Activated T-helper 1 cell treated with anti-CD3 and anti-CD28 coated beads, Interleukin-12 subunit alpha, Interleukin-12 subunit beta, Interleukin-2, Interleukin-4 antibody, amounts not matched to agents 30 ng/mL and 10 ng/mL and 1 ng/mL, durations not matched to agents 14 hours and 24 hours and 36 hours (primary cell): Measurements from ENCODE around the gene MAVS. TPM values are rescaled to one million over a fixed set of nuclear protein-coding genes. Genes with fewer than 3 reads are reported as not detected.
"Not testable (repeated sequence)": the region's sequence is repeated elsewhere in the genome, so short reads cannot be mapped to it uniquely, and the experiment has no call there.

Experiments
- DNase-seq: peaks from one replicate; pipeline ENCODE4 v3.0.0; 2021; ENCODE audit warnings: low spot score
- H3K27ac Mint-ChIP-seq: one replicate; pipeline ENCODE4 v1.8.0; 2021; ENCODE audit warnings: mild to moderate bottlenecking, mixed read lengths
- H3K27me3 Mint-ChIP-seq: one replicate; pipeline ENCODE4 v1.8.0; 2022; ENCODE audit warnings: mild to moderate bottlenecking, moderate library complexity, mixed read lengths; ENCODE audit not compliant: insufficient read depth
- H3K36me3 Mint-ChIP-seq: one replicate; pipeline ENCODE4 v1.8.0; 2021; ENCODE audit warnings: low read depth, mixed read lengths
- H3K4me1 Mint-ChIP-seq: one replicate; pipeline ENCODE4 v1.8.0; 2021; ENCODE audit warnings: low read depth, mixed read lengths
- H3K4me3 Mint-ChIP-seq: one replicate; pipeline ENCODE4 v1.8.0; 2021; ENCODE audit warnings: mild to moderate bottlenecking, moderate library complexity, mixed read lengths
- H3K9me3 Mint-ChIP-seq: one replicate; pipeline ENCODE4 v1.8.0; 2021; ENCODE audit warnings: mixed read lengths
- intact Hi-C: fragments of 100-400 bp; cut with micrococcal nuclease; formaldehyde crosslinking; loops from one replicate; pipeline ENCODE4 v1.15.1; 2024
- total RNA-seq: library from RNA; stranded (reverse); gene quantifications from 2 replicates; pipeline ENCODE4 v1.2.3, GENCODE V29; 2022

Gene MAVS
- total RNA-seq, 1 donor from 2014 or later = 40.8 TPM

DNA sequence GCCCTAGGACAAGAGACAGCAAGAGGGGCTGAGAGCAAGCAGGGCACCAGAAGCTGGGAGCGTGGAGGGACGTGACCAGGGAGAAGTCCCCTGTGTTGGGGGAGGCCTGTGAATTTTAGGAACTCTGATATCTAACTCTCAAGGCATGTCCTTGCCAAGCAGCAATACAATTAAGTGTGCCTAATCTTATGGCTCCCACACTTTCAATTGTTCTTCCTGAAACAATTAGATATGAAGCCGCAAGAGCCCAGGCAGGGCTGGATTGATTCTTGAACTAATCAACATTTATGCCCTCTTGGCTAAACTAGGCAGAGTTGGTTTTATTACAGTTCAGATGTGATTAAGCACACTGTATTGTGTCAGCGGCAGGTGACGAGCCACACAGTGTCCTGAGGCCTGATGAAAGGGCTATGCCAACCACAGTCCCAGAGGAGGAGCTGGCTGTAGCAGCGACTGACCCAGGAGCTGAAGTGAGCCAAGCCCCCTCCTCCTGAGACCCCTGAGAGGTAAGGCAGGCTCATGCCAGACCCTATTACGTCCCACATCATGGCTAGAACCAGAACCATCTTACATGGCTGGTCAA is 4.2 kb upstream of the MAVS start:
- intact Hi-C loops = no loop called here
- Mint-ChIP-seq H3K4me1 (peaks cover 12% of the 10 kb centered on the region), H3K27me3 (peaks cover 1% of the 10 kb centered on the region), H3K4me3 (no peak overlapping the region), H3K36me3 (peaks cover 2% of the 10 kb centered on the region), H3K9me3 (no peaks in the 10 kb centered on the region), H3K27ac (no peak overlapping the region)
- no peak for DNase-seq

DNA sequence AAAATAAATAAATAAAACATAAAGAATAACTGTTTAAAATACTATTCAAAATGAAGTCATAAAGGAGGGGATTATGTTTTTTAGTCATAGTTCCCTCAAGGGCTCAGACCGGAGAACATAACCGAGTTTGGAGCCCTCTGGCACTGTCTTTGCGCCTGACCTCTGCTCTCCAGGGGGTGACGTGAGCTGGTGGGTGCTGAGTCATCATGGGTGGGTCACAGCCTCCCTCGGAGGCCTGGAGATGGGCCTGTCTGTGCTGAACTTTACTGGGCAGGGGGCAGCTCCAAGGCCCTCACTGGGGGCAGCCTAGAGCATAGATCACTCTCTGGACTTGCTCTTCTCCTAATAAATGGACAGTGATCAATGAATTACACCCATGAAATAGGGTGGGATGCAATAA is 3.1 kb upstream of the MAVS start:
- no peaks in the 10 kb centered on the region for H3K9me3 Mint-ChIP-seq
- peaks cover 19% of the 10 kb centered on the region for H3K4me1 Mint-ChIP-seq
- no peak for DNase-seq
- H3K27ac Mint-ChIP-seq = no peak overlapping the region
- H3K4me3 Mint-ChIP-seq = no peak overlapping the region
- H3K36me3 Mint-ChIP-seq = peaks cover 4% of the 10 kb centered on the region
- intact Hi-C loops = no loop called here
- peaks cover 1% of the 10 kb centered on the region for H3K27me3 Mint-ChIP-seq

DNA sequence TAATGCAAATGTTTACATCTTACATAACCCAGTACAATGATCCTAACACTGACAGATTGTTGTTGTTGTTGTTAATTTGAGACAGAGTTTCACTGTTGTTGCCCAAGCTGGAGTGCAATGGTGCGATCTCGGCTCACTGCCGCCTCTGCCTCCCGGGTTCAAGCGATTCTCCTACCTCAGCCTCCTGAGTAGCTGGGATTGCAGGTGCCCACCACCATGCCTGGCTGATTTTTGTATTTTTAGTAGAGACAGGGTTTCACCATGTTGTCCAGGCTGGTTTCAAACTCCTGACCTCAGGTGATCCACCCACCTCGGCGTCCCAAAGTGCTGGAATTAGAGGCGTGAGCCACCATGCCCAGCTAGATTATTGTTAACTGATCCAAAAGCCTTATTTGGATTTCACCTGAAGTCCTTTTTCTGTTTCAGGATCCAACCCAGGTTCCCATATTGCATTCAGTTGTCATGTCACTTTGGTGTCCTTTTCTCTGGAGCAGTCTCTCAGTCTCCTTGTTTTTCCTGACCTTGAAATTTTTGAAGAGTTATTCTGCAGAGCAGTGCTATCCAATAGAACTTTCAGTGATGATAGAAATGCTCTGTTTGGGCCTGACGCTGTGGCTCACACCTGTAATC is 2.5 kb upstream of the MAVS start:
- H3K4me1 Mint-ChIP-seq = peaks cover 20% of the 10 kb centered on the region
- H3K9me3 Mint-ChIP-seq, DNase-seq, H3K27me3 Mint-ChIP-seq, intact Hi-C loops, H3K27ac Mint-ChIP-seq, H3K4me3 Mint-ChIP-seq: not testable (repeated sequence)
- H3K36me3 Mint-ChIP-seq = peaks cover 10% of the 10 kb centered on the region

DNA sequence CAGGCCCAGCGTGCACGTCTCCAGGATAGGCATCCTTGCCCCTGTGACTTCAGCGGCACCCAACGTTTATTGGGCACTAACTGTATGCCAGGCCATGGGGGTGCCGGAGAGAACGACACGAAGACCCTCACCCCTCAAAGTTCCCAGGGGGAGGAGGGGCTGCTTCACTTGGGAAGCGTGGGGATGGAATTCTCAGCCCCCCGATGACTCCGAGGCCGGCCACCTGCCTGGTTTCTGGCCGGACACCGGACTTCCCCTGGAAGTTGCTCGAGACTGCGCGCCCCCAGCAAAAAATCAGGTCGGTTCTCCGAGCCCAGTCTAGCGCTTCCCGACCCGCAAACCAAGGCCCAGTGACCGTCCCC is 275 bp upstream of the MAVS start:
- H3K36me3 Mint-ChIP-seq = peaks cover 10% of the 10 kb centered on the region
- no peaks in the 10 kb centered on the region for H3K9me3 Mint-ChIP-seq
- intact Hi-C loops = loop anchor here (1.0 to 2.0 kb wide), 5 partner anchors 26 to 168 kb away; partner anchors contain the start of genes AP5S1, CENPB and PANK2
- H3K4me3 Mint-ChIP-seq = peak overlapping the region; percentile 90
- no peaks in the 10 kb centered on the region for H3K27me3 Mint-ChIP-seq
- DNase-seq = no peak
- peak overlapping the region; percentile 81 for H3K27ac Mint-ChIP-seq
- peaks cover 22% of the 10 kb centered on the region for H3K4me1 Mint-ChIP-seq

DNA sequence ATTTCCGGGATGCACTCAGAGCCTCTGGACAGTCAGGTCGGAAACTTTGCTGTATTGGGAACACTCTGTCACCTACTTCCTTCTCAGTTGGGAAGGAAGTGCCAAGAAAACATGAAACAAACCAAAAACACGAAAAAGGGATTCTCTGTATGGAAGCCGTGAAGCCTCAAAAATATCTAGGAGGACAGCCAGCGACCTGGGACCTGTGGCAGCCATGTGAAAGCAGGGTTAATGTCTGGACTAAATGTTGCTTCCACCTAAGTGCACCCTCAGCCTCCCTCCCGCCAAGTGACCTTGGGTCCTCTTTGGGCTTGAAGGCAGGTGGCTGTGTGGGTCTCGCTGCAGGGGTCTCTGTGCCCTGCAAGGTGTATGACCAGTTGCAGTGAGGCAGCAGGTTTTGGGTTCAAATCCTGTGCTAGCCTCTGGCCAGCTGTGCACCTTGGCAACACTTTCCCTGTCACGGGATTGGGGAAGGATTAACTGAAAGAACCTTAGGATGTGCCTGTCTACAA is 851 bp downstream of the MAVS start:
- no peak for DNase-seq
- Mint-ChIP-seq H3K36me3 (peaks cover 10% of the 10 kb centered on the region), H3K27ac (peak overlapping the region; percentile 81), H3K4me3 (peak overlapping the region; percentile 90), H3K27me3 (no peaks in the 10 kb centered on the region), H3K4me1 (peaks cover 22% of the 10 kb centered on the region), H3K9me3 (no peaks in the 10 kb centered on the region)
- intact Hi-C loops = loop anchor here (1.0 to 2.0 kb wide), 2 partner anchors 51 to 61 kb away; partner anchors contain the start of genes CDC25B and CENPB

DNA sequence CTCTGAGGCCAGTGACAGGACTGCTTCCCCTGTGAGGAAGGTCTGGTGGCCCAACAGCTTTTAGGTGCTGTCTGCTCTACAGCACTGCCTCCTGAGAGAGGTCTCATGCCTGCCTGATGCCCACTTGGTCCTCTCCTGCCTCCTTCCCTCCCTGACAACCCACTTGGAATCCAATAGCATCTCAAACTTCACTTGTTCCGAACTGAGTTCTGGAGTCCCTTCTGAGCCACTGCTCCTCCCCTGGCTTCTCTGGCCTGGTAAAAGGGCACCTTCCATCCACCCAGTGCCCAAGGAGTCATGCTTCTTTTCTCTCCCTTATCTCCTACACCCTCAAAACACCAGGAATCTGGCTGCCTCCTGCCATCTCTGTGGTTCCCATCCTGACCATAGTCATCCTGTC is 1.9 kb downstream of the MAVS start:
- H3K4me1 Mint-ChIP-seq = peaks cover 22% of the 10 kb centered on the region
- peak overlapping the region; percentile 76 for H3K27ac Mint-ChIP-seq
- no peaks in the 10 kb centered on the region for H3K9me3 Mint-ChIP-seq
- H3K27me3 Mint-ChIP-seq = no peaks in the 10 kb centered on the region
- H3K36me3 Mint-ChIP-seq = peaks cover 10% of the 10 kb centered on the region
- intact Hi-C loops = no loop called here
- H3K4me3 Mint-ChIP-seq = peak overlapping the region; percentile 90
- DNase-seq = no peak

DNA sequence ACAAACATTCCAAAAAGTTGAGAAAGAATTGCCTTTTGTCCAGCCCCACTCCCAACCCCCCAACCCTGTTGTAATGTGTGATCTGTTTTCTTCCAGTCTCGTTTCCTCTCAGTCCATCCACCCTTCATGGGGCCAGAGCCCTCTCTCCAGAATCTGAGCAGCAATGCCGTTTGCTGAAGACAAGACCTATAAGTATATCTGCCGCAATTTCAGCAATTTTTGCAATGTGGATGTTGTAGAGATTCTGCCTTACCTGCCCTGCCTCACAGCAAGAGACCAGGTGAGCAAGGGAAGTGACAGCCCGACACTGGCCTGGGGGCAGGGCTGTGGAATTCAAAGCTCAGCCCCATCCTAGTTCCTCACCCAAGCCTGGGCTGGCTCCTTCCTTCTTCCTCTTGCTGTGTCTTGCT is 7.8 kb downstream of the MAVS start:
- Mint-ChIP-seq H3K9me3 (no peaks in the 10 kb centered on the region), H3K27ac (peak overlapping the region; percentile 18), H3K36me3 (peaks cover 20% of the 10 kb centered on the region), H3K27me3 (no peaks in the 10 kb centered on the region), H3K4me1 (peaks cover 12% of the 10 kb centered on the region), H3K4me3 (no peak overlapping the region)
- no peak for DNase-seq
- intact Hi-C loops = no loop called here

DNA sequence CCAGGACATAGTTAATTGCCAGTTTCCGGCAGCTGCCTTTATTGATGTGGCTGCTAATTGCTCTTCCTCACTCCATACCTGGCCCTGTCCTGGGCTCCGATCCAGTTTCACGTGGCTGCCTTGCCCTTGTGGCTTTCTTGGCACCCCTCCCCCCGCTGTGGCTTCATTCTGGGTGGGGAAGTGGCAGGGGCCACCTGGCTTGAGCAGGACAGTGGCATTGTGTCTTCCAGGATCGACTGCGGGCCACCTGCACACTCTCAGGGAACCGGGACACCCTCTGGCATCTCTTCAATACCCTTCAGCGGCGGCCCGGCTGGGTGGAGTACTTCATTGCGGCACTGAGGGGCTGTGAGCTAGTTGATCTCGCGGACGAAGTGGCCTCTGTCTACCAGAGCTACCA is 10.8 kb downstream of the MAVS start:
- Mint-ChIP-seq H3K36me3 (peaks cover 33% of the 10 kb centered on the region), H3K4me1 (peaks cover 10% of the 10 kb centered on the region), H3K9me3 (peaks cover 4% of the 10 kb centered on the region), H3K4me3 (no peak overlapping the region), H3K27me3 (no peaks in the 10 kb centered on the region), H3K27ac (no peak overlapping the region)
- no peak for DNase-seq
- intact Hi-C loops = no loop called here

DNA sequence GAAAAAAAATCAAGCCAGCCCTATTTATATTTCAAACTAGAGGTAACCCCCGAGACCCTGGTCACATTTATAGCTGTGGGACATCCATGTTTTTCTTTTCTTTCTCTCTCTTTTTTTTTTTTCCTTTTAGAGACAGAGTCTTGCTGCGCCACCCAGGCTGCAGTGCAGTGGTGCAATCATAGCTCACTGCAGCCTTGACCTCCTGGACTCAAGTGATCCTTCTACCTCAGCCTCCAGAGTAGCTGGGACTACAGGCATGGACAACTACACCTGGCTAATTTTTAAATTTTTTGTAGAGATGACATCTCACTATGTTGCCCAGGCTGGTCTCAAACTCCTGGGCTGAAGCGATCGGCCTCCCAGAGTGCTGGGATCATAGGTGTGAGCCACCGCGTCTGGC is 12.1 kb downstream of the MAVS start:
- Mint-ChIP-seq H3K27ac (no peak overlapping the region), H3K27me3 (no peaks in the 10 kb centered on the region), H3K9me3 (peaks cover 6% of the 10 kb centered on the region), H3K4me3 (no peak overlapping the region), H3K36me3 (peaks cover 46% of the 10 kb centered on the region), H3K4me1 (peaks cover 10% of the 10 kb centered on the region)
- no peak for DNase-seq
- intact Hi-C loops = no loop called here

DNA sequence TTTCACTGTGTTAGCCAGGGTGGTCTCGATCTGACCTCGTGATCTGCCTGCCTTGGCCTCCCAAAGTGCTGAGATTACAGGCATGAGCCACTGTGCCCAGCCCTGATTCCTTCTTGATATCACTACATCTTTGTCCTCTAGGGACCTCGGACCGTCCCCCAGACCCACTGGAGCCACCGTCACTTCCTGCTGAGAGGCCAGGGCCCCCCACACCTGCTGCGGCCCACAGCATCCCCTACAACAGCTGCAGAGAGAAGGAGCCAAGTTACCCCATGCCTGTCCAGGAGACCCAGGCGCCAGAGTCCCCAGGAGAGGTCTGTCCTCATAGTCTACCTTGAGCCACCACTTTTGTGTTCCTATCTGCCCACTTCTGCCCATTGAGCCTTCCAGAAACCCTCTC is 14.6 kb downstream of the MAVS start:
- intact Hi-C loops = no loop called here
- Mint-ChIP-seq H3K9me3 (peaks cover 6% of the 10 kb centered on the region), H3K27me3 (no peaks in the 10 kb centered on the region), H3K4me3 (no peak overlapping the region), H3K27ac (no peak overlapping the region), H3K36me3 (peaks cover 53% of the 10 kb centered on the region), H3K4me1 (peaks cover 5% of the 10 kb centered on the region)
- DNase-seq = no peak

DNA sequence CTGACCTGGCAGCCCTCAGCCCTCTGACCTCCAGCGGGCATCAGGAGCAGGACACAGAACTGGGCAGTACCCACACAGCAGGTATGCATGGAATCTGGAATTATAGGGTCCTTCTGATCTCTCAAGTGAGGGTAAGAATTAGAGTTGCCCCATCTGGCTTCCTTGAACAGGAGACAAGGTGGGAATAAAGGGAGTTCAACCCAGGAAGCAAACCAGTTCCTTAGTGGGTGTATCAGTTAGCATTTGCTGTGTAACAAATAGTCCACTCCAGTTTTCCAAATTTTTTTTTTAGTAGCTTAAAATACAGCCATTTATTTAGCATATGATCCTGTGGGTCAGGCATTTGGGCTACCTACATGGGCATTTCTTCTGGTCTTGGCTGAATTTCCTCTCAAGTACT is 15.7 kb downstream of the MAVS start:
- H3K4me3 Mint-ChIP-seq = no peak overlapping the region
- intact Hi-C loops = no loop called here
- H3K36me3 Mint-ChIP-seq = peaks cover 50% of the 10 kb centered on the region

DNA sequence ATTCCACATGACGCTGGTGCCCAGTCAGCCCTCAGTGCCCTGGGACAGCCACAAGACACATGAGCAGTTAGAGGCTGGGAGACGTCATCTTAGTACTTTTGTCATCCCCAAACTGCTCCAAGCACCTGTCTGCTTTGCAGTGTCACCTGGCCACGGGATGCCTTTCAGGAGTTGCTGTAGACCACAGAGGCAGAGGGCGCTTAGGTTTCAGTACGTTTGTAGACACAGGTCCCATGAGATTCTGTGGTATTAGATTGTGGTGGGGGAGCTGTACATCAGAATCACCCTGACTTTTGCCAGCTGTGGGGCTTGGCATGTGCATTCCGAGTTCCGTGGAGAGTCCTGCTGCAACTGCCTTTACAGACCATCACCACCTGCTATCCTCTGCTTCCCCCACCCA is 16.7 kb downstream of the MAVS start:
- intact Hi-C loops = no loop called here
- no peaks in the 10 kb centered on the region for H3K27me3 Mint-ChIP-seq
- peaks cover 6% of the 10 kb centered on the region for H3K9me3 Mint-ChIP-seq
- no peaks in the 10 kb centered on the region for H3K4me1 Mint-ChIP-seq
- no peak overlapping the region for H3K4me3 Mint-ChIP-seq
- DNase-seq = no peak
- peaks cover 48% of the 10 kb centered on the region for H3K36me3 Mint-ChIP-seq
- no peak overlapping the region for H3K27ac Mint-ChIP-seq

More for the DNA sequence above, 15.7 kb downstream of the MAVS start:
- no peaks in the 10 kb centered on the region for H3K27me3 Mint-ChIP-seq
- H3K9me3 Mint-ChIP-seq = peaks cover 6% of the 10 kb centered on the region
- H3K27ac Mint-ChIP-seq = no peak overlapping the region
- no peak for DNase-seq
- H3K4me1 Mint-ChIP-seq = no peaks in the 10 kb centered on the region

DNA sequence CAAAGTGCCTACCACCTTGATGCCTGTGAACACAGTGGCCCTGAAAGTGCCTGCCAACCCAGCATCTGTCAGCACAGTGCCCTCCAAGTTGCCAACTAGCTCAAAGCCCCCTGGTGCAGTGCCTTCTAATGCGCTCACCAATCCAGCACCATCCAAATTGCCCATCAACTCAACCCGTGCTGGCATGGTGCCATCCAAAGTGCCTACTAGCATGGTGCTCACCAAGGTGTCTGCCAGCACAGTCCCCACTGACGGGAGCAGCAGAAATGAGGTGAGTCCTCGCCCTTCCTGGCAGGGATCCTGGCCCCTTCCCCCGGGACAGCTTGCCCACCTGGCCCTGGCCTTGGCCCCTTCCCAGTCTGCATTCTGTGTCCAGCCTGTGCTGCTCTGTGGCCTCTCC is 17.9 kb downstream of the MAVS start:
- Mint-ChIP-seq H3K4me1 (no peaks in the 10 kb centered on the region), H3K36me3 (peaks cover 44% of the 10 kb centered on the region), H3K4me3 (no peak overlapping the region), H3K27ac (no peak overlapping the region), H3K9me3 (peaks cover 6% of the 10 kb centered on the region), H3K27me3 (no peaks in the 10 kb centered on the region)
- intact Hi-C loops = no loop called here
- no peak for DNase-seq
